Stimulated activated CD8-positive, alpha-beta memory T cell treated with anti-CD3 and anti-CD28 coated beads, Interleukin-7, amount 100 ng/mL, for 4 hours (primary cell): ENCODE data around the gene CD74.

ENCODE experiments used
- DNase-seq, 2 donors: peaks; one replicate each; pipeline ENCODE4 v3.0.0-alpha.2; 2020; ENCODE audit warnings: low read depth in 2 of 2

The CD74 gene

DNA sequence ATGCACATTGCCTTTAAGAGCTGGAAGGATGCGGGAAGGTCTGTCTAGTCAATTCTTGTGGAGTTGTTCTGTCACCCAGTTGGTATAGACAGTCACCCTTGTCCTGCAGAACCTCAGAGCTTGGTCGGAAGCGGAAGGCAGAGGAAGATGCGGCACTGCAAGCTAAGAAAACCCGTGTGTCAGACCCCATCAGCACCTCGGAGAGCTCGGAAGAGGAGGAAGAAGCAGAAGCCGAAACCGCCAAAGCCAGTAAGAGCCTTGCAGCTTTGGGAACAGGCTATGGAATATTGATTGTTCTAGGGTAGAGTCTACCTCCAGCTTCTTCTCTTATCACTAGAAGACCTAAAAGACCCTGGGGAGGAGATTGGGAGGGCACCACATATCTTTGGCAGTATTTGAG is 48.7 kb downstream of the CD74 start:
- DNase-seq = no peak

- DNase-seq = no peak
Observed at GRCh38 chr5:150363185-150363584, 49.5 kb downstream of the CD74 start.

- DNase-seq = no peak
Observed at GRCh38 chr5:150361301-150361700, 51.4 kb downstream of the CD74 start.

DNA sequence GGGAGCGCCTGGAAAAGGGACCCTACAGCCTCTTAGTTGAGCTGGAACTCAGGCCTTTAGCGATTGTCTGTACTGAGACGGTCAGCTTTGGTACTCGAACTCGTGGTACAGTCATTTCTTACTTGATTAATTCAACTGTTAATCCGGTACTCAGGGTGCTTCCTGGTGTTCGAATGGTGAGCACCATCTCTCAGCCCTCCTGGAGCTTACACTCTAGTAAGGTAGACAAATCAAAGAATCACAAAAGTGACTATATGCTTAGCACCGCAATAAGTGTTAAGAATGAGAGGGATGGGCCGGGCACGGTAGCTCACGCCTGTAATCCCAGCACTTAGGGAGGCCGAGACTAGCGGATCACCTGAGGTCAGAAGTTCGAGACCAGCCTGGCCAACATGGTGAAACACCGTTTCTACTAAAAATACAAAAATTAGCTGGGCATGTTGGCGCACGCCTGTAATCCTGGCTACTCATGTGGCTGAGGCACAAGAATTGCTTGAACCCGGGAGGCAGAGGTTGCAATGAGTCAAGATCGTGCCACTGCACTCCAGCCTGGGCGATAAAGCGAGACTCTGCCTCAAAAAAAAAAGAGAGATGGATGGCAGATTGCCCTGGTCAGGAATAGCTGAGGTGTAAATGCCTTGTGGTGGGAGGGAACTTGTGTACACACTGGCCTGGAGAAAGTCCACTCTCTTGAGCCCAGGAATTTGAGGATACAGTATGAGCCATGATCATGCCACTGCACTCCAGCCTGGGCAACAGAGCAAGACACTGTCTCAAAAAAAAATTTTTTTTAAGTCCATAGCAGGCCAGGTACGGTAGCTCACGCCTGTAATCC is 54.2 kb downstream of the CD74 start:
- DNase-seq = no peak

GRCh38 chr5:150357326-150358260 is 55.1 kb downstream of the CD74 start, which contains the start of gene TCOF1:
TCOF1 (plus strand) TSS chr5:150357697; CDS start chr5:150357747, 50 bp downstream.
- peak; percentile 92 to 95 for DNase-seq

GRCh38 chr5:150356575-150357294 is 56.0 kb downstream of the CD74 start:
- DNase-seq = no peak

DNA sequence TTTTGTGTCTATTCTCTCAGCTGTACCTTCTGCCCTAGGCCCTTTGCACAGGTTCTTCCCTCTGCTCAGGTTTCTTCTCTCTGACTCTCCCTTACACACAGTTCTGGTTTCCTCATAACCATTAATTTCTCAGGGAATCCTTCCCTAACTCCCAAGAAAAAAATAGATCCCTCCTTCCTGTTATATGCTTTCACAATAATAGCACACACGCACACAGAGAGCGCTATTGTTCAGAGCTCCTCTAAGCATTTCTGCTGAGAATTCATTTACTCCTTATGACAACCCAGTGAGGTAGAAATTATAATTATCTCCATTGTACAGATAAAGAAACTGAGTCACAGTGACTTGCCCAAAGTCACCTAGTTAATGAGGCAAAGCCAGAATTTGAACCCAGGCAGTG is 56.9 kb downstream of the CD74 start:
- DNase-seq = no peak

DNA sequence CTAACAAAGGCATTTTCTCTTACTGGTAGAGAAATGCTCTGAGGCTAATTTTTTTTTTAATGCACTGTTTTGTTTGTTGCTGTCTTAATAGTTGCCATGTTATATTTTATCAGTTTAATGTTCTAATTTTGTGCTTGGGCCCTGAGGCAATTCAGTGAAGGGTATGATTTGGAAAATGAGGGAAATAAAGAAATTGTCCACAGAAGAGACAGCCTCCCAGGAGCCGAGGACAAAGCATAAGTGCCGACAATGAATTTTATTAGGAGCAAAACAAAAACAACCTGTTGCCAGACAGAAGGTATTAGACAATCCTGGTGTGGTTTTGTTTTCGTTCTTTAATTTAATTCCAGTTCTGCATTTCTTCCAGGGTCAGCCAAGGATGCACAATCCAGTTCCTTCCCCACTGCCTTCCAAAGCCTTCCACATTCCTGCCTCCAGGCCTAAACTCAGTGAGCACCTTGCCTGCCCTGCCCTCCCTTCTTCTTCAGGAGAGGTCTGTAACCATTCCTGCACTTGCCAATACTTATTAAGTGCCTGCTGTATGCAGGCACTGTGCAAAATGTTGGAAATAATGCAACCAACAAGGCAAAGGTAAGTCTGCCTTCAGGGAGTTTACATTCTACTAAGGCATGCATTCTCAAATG is 59.6 kb downstream of the CD74 start:
- no peak for DNase-seq

GRCh38 chr5:150352244-150353031 is 60.3 kb downstream of the CD74 start:
- no peak for DNase-seq
